ENCODE results near the gene ECI2.
"Not testable (repeated sequence)": the region's sequence is repeated elsewhere in the genome, so short reads cannot be mapped to it uniquely, and the experiment has no call there.

Gene ECI2

DNA sequence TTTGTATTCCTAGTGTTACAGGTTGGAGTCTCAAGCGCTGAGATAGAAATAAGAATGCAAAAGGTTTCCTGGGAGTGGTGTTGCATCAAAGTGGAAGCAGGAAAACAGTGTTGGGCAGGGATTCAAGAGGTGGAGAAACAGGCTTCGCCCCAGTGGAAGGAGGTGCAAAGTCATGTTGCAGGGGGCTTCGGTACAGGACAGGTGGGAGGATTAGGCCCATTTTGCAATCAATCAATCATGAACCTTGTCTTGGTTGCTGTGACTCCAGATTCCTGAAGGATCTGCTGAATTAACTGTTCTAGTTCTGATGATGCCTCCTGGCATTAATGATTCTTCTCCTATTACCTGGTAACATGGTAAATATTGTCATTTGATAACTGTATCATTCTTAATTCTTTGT, 34.1 kb downstream of the ECI2 start:
- TF ChIP-seq, protein P1, sequence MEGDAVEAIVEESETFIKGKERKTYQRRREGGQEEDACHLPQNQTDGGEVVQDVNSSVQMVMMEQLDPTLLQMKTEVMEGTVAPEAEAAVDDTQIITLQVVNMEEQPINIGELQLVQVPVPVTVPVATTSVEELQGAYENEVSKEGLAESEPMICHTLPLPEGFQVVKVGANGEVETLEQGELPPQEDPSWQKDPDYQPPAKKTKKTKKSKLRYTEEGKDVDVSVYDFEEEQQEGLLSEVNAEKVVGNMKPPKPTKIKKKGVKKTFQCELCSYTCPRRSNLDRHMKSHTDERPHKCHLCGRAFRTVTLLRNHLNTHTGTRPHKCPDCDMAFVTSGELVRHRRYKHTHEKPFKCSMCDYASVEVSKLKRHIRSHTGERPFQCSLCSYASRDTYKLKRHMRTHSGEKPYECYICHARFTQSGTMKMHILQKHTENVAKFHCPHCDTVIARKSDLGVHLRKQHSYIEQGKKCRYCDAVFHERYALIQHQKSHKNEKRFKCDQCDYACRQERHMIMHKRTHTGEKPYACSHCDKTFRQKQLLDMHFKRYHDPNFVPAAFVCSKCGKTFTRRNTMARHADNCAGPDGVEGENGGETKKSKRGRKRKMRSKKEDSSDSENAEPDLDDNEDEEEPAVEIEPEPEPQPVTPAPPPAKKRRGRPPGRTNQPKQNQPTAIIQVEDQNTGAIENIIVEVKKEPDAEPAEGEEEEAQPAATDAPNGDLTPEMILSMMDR (IDR thresholded peaks at IDR 0.05; ENCODE audit: low read depth, low read length), result no peak
- in situ Hi-C loops (cut with HindIII; ENCODE audit: low sequenced_read_pairs), result no loop called here
- DNase-seq (ENCODE audit: low read depth, low spot score), result no peak
- H3K4me3 ChIP-seq (ENCODE audit: low read depth, low read length), result no peak overlapping the region

DNA sequence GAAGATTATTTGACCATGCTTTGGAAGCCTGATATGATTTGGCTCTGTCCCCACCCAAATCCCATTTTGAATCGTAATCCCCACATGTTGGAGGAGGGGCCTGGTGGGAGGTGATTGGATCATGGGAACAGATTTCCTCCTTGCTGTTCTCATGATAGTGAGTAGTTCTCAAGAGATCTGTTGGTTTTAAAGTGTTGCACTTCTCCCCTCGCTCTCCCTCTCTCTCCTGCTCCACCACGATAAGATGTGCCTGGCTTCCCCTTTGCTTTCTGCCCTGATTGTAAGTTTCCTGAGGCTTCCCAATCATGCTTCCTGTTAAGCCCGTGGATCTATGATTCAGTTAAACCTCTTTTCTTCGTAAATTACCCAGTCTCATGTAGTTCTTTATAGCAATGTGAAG, 34.7 kb downstream of the ECI2 start:
- no peak overlapping the region for H3K4me3 ChIP-seq (ENCODE audit: low read depth, low read length)
- in situ Hi-C loops (cut with HindIII; ENCODE audit: low sequenced_read_pairs), result no loop called here
- DNase-seq (ENCODE audit: low read depth, low spot score), result no peak
- TF ChIP-seq, protein P1 (IDR thresholded peaks at IDR 0.05; ENCODE audit: low read depth, low read length), result no peak

DNA sequence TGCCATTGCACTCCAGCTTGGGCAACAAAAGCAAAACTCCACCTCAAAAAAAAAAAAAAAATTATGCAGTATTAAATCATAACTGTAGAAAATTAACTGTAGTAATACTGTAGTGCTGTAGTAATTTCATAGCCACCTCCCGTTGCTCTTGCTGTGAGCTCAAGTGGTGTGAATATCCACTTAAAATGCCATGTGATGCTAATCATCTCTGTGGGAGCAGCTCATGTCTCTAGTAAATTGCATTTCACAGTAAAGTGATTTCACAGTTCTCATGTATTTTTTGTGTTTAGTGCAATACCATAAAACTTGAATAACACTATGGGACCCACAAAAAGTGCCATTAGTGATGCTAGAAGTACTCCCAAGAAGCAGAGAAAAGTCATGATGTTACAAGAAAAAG, 42.1 kb downstream of the ECI2 start:
- DNase-seq (ENCODE audit: low read depth, low spot score), result no peak
- no peak overlapping the region for H3K4me3 ChIP-seq (ENCODE audit: low read depth, low read length)
- in situ Hi-C loops (cut with HindIII; ENCODE audit: low sequenced_read_pairs), result no loop called here
- TF ChIP-seq, protein P1 (IDR thresholded peaks at IDR 0.05; ENCODE audit: low read depth, low read length), result no peak

DNA sequence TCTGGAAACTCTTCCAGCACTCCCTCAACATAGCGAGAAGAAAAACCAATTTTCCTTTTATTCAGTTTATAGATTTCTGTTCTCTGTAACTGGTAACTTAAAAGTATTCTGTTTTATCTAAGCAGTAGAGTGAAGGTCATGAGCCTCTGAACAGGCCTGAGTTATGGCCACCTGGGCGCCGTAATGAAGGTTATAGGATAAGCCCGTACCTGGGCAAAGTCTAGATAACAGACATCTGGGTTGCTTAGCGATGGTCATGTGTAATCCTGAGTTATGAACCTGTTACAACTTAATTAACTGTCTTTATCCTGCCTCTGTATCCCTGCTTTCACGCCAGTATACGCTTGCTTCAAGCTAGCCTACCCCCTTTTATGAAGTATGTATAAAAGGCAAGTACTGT, 43.4 kb downstream of the ECI2 start:
- in situ Hi-C loops (cut with HindIII; ENCODE audit: low sequenced_read_pairs), result no loop called here
- TF ChIP-seq, protein P1 (IDR thresholded peaks at IDR 0.05; ENCODE audit: low read depth, low read length), result no peak
- no peak for DNase-seq (ENCODE audit: low read depth, low spot score)

DNA sequence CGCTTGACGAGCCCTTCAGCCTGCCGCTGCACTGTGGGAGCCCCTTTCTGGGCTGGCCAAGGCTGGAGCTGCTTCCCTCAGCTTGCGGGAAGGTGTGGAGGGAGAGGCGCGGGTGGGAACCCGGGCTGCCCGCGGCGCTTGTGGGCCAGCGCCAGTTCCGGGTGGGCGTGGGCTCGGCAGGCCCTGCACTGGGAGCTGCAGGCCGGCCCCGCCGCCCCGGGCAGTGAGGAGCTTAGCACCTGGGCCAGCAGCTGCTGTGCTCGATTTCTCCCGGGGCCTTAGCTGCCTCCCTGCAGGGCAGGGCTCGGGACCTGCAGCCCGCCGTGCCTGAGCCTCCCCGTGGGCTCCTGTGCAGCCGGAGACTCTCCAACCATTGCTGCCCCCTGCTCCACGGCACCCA, 45.3 kb downstream of the ECI2 start:
- in situ Hi-C loops (cut with HindIII; ENCODE audit: low sequenced_read_pairs); DNase-seq (ENCODE audit: low read depth, low spot score); H3K4me3 ChIP-seq (ENCODE audit: low read depth, low read length): not testable (repeated sequence)

More for the DNA sequence above, 43.4 kb downstream of the ECI2 start:
- no peak overlapping the region for H3K4me3 ChIP-seq (ENCODE audit: low read depth, low read length)

DNA sequence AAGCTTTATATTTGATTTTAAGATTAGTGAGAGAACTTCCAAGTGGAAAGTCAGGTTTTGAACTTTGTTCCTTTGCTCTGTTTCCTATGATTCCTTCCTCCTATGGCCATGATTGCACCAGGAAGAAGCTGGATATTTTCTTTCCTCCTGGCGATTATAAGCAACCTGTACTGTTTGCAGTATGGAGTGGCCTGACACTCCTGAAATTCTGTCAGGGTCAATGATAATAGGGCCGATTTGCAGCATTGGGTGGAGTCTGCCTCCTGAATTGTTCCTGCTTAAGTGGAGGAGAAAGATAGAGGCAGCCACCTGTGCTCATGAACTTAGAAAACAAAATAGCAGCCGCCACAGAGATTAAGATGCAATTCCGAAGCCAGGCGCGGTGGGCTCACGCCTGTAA, 46.7 kb downstream of the ECI2 start:
- in situ Hi-C loops (cut with HindIII; ENCODE audit: low sequenced_read_pairs), result no loop called here
- H3K4me3 ChIP-seq (ENCODE audit: low read depth, low read length), result no peak overlapping the region
- DNase-seq (ENCODE audit: low read depth, low spot score), result no peak
- TF ChIP-seq, protein P1 (IDR thresholded peaks at IDR 0.05; ENCODE audit: low read depth, low read length), result no peak

DNA sequence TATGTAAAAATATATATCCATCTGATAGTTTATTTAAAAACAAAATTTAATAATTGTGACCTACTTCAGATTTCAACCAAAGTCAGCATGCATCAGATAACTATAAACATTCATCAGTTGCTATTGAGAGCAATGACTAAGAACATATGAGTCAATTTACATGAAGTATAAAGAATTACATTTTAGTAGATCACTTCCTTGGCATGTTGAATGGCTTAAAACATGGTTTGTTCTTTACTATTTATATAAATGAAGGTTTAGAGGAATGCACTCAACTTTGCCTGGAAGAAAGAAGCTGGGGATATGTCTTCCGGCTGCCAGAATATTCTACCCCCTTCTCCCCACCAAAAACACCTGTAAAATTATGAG, 50.1 kb downstream of the ECI2 start:
- in situ Hi-C loops (cut with HindIII; ENCODE audit: low sequenced_read_pairs), result no loop called here
- DNase-seq (ENCODE audit: low read depth, low spot score), result peak; percentile 14
- H3K4me3 ChIP-seq (ENCODE audit: low read depth, low read length), result no peak overlapping the region
- TF ChIP-seq, protein P1 (IDR thresholded peaks at IDR 0.05; ENCODE audit: low read depth, low read length), result no peak
